ENCODE results near the gene PFDN5. TPM values are rescaled to one million over a fixed set of nuclear protein-coding genes. Genes with fewer than 3 reads are reported as not detected.

PFDN5 gene
- total RNA-seq, 1 donor from 2014 or later = 425 TPM

DNA sequence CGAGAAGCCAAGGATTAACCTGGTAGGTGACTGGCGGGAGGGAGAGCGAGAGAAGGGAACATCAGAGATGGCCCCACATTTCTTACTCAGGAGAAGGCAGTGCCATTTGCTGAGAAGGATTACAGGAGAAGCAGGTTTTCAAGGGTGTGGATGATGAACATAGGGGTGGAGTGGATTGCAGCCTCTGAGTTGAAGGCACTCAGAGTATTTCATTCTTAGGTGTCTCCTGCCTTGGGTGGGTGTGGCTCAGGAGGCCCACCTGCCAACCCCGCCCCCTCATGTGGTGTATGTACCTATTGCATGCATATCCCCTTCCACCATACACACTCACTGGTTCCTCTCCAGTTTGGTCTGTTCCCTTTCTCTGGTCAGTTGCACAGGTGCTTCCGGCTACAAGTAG lies 20.9 kb upstream of the PFDN5 start:
- Histone ChIP-seq H3K27me3 (no peaks in the 10 kb centered on the region), H3K27ac (no peak overlapping the region), H3K9me3 (ENCODE audit: low read depth) (no peaks in the 10 kb centered on the region), H3K36me3 (peaks cover 3% of the 10 kb centered on the region), H3K79me2 (ENCODE audit: low read depth) (peaks cover 23% of the 10 kb centered on the region), H2AFZ (replicated peaks) (no peak overlapping the region), H4K20me1 (ENCODE audit: low read depth) (peaks cover 7% of the 10 kb centered on the region), H3K4me1 (peaks cover 13% of the 10 kb centered on the region), H3K9ac (no peak overlapping the region), H3K4me3 (no peak overlapping the region), H3K4me2 (no peak overlapping the region), H3F3A (ENCODE audit: low read depth) (no peaks in the 10 kb centered on the region)
- H3K36me3 Mint-ChIP-seq = peaks cover 34% of the 10 kb centered on the region
- H3K4me1 Mint-ChIP-seq = peaks cover 20% of the 10 kb centered on the region
- TF ChIP-seq, protein P1, sequence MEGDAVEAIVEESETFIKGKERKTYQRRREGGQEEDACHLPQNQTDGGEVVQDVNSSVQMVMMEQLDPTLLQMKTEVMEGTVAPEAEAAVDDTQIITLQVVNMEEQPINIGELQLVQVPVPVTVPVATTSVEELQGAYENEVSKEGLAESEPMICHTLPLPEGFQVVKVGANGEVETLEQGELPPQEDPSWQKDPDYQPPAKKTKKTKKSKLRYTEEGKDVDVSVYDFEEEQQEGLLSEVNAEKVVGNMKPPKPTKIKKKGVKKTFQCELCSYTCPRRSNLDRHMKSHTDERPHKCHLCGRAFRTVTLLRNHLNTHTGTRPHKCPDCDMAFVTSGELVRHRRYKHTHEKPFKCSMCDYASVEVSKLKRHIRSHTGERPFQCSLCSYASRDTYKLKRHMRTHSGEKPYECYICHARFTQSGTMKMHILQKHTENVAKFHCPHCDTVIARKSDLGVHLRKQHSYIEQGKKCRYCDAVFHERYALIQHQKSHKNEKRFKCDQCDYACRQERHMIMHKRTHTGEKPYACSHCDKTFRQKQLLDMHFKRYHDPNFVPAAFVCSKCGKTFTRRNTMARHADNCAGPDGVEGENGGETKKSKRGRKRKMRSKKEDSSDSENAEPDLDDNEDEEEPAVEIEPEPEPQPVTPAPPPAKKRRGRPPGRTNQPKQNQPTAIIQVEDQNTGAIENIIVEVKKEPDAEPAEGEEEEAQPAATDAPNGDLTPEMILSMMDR (IDR thresholded peaks at IDR 0.05) = no peak
- TF ChIP-seq EZH2phosphoT487 (IDR thresholded peaks at IDR 0.05) (no peak), EZH2 (IDR thresholded peaks at IDR 0.05) (no peak)
- DNase-seq (ENCODE audit: low spot score) = no peak
- H3K4me3 Mint-ChIP-seq = peak overlapping the region; percentile 18
- no peaks in the 10 kb centered on the region for H3K9me3 Mint-ChIP-seq
- peaks cover 7% of the 10 kb centered on the region for H3K27me3 Mint-ChIP-seq (ENCODE audit: insufficient read depth, low read depth)
- H3K27ac Mint-ChIP-seq = no peak overlapping the region

DNA sequence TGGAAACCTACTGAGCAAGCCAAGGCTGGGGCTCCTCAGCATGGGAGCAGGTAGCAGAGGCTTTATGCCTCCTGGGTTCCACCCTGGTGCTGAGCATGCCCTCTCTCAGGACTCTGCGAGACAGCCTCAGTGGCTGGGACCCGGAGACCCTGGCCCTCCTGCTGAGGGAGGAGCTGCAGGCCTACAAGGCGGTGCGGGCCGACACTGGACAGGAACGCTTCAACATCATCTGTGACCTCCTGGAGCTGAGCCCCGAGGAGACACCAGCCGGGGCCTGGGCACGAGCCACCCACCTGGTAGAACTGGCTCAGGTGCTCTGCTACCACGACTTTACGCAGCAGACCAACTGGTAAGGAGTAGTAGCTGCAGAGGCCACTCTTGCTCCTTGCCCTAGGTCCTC lies 18.8 kb upstream of the PFDN5 start:
- TF ChIP-seq EZH2 (IDR thresholded peaks at IDR 0.05) = no peak
- TF ChIP-seq EZH2phosphoT487 (IDR thresholded peaks at IDR 0.05) = no peak
- TF ChIP-seq, protein P1 (IDR thresholded peaks at IDR 0.05) = no peak
- no peak overlapping the region for H3K4me2 ChIP-seq
- peaks cover 34% of the 10 kb centered on the region for H3K36me3 Mint-ChIP-seq
- H3K27ac Mint-ChIP-seq = no peak overlapping the region
- no peaks in the 10 kb centered on the region for H3K9me3 ChIP-seq (ENCODE audit: low read depth)
- H3K9me3 Mint-ChIP-seq = no peaks in the 10 kb centered on the region
- H3K27ac ChIP-seq = no peak overlapping the region
- H2AFZ ChIP-seq (replicated peaks) = no peak overlapping the region
- no peaks in the 10 kb centered on the region for H3F3A ChIP-seq (ENCODE audit: low read depth)
- no peaks in the 10 kb centered on the region for H3K4me1 ChIP-seq
- H3K9ac ChIP-seq = no peak overlapping the region
- H3K27me3 Mint-ChIP-seq (ENCODE audit: insufficient read depth, low read depth) = peaks cover 7% of the 10 kb centered on the region
- peaks cover 5% of the 10 kb centered on the region for H3K4me1 Mint-ChIP-seq
- peaks cover 4% of the 10 kb centered on the region for H3K36me3 ChIP-seq
- H3K27me3 ChIP-seq = no peaks in the 10 kb centered on the region
- no peak overlapping the region for H3K4me3 Mint-ChIP-seq
- no peak for DNase-seq (ENCODE audit: low spot score)
- peaks cover 3% of the 10 kb centered on the region for H4K20me1 ChIP-seq (ENCODE audit: low read depth)
- H3K4me3 ChIP-seq = no peak overlapping the region
- H3K79me2 ChIP-seq (ENCODE audit: low read depth) = peaks cover 2% of the 10 kb centered on the region

DNA sequence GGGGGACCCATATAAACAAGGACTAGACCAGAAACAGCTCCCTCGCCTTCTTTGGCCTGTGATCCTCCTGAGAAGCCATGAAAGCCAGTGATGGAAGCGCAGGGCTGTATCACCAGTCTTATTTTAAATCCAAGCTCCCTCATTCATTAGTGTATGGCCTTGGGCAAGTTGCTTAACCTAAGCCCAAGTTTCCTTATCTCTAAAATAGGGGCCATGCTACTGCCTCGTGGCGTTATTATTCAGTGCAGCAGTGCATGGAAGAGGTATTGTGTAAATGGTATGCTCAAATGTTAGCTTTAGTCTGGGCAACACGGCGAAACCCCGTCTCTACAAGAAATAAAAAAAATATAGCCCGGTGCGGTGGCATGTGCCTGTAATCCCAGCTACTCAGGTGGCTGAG lies 17.4 kb upstream of the PFDN5 start:
- no peak for TF ChIP-seq EZH2phosphoT487 (IDR thresholded peaks at IDR 0.05)
- no peak for TF ChIP-seq EZH2 (IDR thresholded peaks at IDR 0.05)
- TF ChIP-seq, protein P1 (IDR thresholded peaks at IDR 0.05) = no peak
- Mint-ChIP-seq H3K4me3 (no peak overlapping the region), H3K27ac (no peak overlapping the region), H3K27me3 (ENCODE audit: insufficient read depth, low read depth) (peaks cover 7% of the 10 kb centered on the region), H3K9me3 (no peaks in the 10 kb centered on the region), H3K36me3 (peaks cover 33% of the 10 kb centered on the region), H3K4me1 (no peaks in the 10 kb centered on the region)
- H3K4me3 ChIP-seq = no peak overlapping the region
- H2AFZ ChIP-seq (replicated peaks) = no peak overlapping the region
- peaks cover 3% of the 10 kb centered on the region for H4K20me1 ChIP-seq (ENCODE audit: low read depth)
- no peaks in the 10 kb centered on the region for H3F3A ChIP-seq (ENCODE audit: low read depth)
- no peaks in the 10 kb centered on the region for H3K9me3 ChIP-seq (ENCODE audit: low read depth)
- no peak overlapping the region for H3K9ac ChIP-seq
- no peaks in the 10 kb centered on the region for H3K79me2 ChIP-seq (ENCODE audit: low read depth)
- DNase-seq (ENCODE audit: low spot score) = no peak
- H3K4me2 ChIP-seq = no peak overlapping the region
- no peak overlapping the region for H3K27ac ChIP-seq
- no peaks in the 10 kb centered on the region for H3K4me1 ChIP-seq
- peaks cover 4% of the 10 kb centered on the region for H3K36me3 ChIP-seq
- H3K27me3 ChIP-seq = no peaks in the 10 kb centered on the region

Data from neural progenitor cell (in vitro differentiated cells).